GM19351 (cell line): Measurements from ENCODE around the gene AKT1S1.

Experiments used
- ATAC-seq: cut with Tn5 transposase; IDR thresholded peaks from one replicate; pipeline ENCODE4 v1.9.1; 2021; ENCODE audit warnings: mild to moderate bottlenecking, moderate library complexity; ENCODE audit not compliant: unreplicated experiment

The AKT1S1 gene

GRCh38 chr19:49884760-49885159 is 7.6 kb upstream of the AKT1S1 start:
- no peak for ATAC-seq

GRCh38 chr19:49884109-49884508 is 7.0 kb upstream of the AKT1S1 start:
- ATAC-seq: no peak

- no peak for ATAC-seq
Measured at GRCh38 chr19:49883094-49883493, 5.9 kb upstream of the AKT1S1 start.

GRCh38 chr19:49882643-49883042 is 5.5 kb upstream of the AKT1S1 start:
- no peak for ATAC-seq

GRCh38 chr19:49881672-49882394 is 4.7 kb upstream of the AKT1S1 start:
- ATAC-seq: no peak

- no peak for ATAC-seq
Measured at GRCh38 chr19:49881186-49881585, 4.0 kb upstream of the AKT1S1 start.

- no peak for ATAC-seq
Measured at GRCh38 chr19:49880162-49880869, 3.2 kb upstream of the AKT1S1 start.

- ATAC-seq: no peak
Measured at GRCh38 chr19:49879243-49879963, 2.2 kb upstream of the AKT1S1 start.

GRCh38 chr19:49878744-49879070 is 1.6 kb upstream of the AKT1S1 start:
- no peak for ATAC-seq

GRCh38 chr19:49877879-49878743 is 956 bp upstream of the AKT1S1 start:
- ATAC-seq: peak; percentile 57

- ATAC-seq: peak; percentile 44
Measured at GRCh38 chr19:49876422-49877019, 634 bp downstream of the AKT1S1 start.

- ATAC-seq: no peak
Measured at GRCh38 chr19:49875857-49876421, 1.2 kb downstream of the AKT1S1 start.

- ATAC-seq: no peak
Measured at GRCh38 chr19:49875177-49875576, 2.0 kb downstream of the AKT1S1 start.

GRCh38 chr19:49874503-49875157 is 2.5 kb downstream of the AKT1S1 start:
- no peak for ATAC-seq

GRCh38 chr19:49873834-49874233 is 3.3 kb downstream of the AKT1S1 start:
- no peak for ATAC-seq

GRCh38 chr19:49873129-49873521 is 4.0 kb downstream of the AKT1S1 start:
- ATAC-seq: no peak

GRCh38 chr19:49872245-49873128 is 4.7 kb downstream of the AKT1S1 start:
- ATAC-seq: no peak

- ATAC-seq: no peak
Measured at GRCh38 chr19:49871349-49871985, 5.7 kb downstream of the AKT1S1 start.
